GM10266 (cell line): Measurements from ENCODE around the gene YOD1.

ENCODE experiments used
- DNase-seq: peaks from one replicate; pipeline ENCODE4 v3.0.0; 2012; ENCODE audit errors: extremely low spot score
- CTCF ChIP-seq: IDR thresholded peaks from 2 replicates; pipeline ENCODE4 v1.5.1; 2012; ENCODE audit warnings: mild to moderate bottlenecking, low read depth; ENCODE audit not compliant: control insufficient read depth, insufficient read depth; ENCODE audit errors: missing control alignments

Gene YOD1

GRCh38 chr1:207055386-207056001 is 4.5 kb upstream of the YOD1 start:
- TF ChIP-seq CTCF: no peak
- no peak for DNase-seq

GRCh38 chr1:207054491-207054890 is 3.5 kb upstream of the YOD1 start:
- TF ChIP-seq CTCF: no peak
- DNase-seq: no peak

- peak; percentile 83 for DNase-seq
- no peak for TF ChIP-seq CTCF
These were observed 2.1 kb upstream of the YOD1 start, which contains the start of gene PFKFB2 for GRCh38 chr1:207052911-207053769. TSS of gene PFKFB2 (plus strand) at chr1:207053275. CDS start at chr1:207054718, 1,443 bp downstream.

- DNase-seq: peak; percentile 86
- TF ChIP-seq CTCF: no peak
These were observed 373 bp downstream of the YOD1 start for GRCh38 chr1:207050480-207051190.

GRCh38 chr1:207049974-207050391 is 1.0 kb downstream of the YOD1 start:
- DNase-seq: peak; percentile 58

GRCh38 chr1:207049514-207049913 is 1.5 kb downstream of the YOD1 start:
- TF ChIP-seq CTCF: no peak
- no peak for DNase-seq

More at GRCh38 chr1:207049974-207050391, 1.0 kb downstream of the YOD1 start:
- TF ChIP-seq CTCF: peak; percentile 66
